DMS153 treated with DMSO at 0.1 percent for 48 hours (cell line): ENCODE data around the gene FHIP2A.
"Not testable (repeated sequence)": the region's sequence is repeated elsewhere in the genome, so short reads cannot be mapped to it uniquely, and the experiment has no call there.

Experiments used
- DNase-seq: peaks from one replicate; lab custom pipeline; 2025; ENCODE audit not compliant: unreplicated experiment; lab: John Stamatoyannopoulos, UW

FHIP2A gene

DNA sequence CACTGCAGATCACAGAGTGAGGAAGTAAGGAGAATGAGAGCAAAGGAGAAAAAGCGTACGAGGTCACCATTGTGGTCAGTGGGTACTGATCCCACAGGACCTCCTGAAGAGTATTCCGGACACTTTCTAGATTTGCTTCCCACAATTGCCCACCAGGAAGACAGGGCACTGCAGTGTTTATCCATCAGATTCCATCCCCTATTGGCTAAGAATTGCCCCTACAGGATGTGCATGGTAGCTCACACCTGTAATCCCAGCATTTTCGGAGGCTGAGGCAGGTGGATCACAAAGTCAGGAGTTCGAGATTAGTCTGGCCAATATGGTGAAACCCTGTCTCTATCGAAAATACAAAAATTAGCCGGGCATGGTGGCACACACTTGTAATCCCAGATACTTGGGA lies 5.3 kb upstream of the FHIP2A start:
- DNase-seq: no peak

DNA sequence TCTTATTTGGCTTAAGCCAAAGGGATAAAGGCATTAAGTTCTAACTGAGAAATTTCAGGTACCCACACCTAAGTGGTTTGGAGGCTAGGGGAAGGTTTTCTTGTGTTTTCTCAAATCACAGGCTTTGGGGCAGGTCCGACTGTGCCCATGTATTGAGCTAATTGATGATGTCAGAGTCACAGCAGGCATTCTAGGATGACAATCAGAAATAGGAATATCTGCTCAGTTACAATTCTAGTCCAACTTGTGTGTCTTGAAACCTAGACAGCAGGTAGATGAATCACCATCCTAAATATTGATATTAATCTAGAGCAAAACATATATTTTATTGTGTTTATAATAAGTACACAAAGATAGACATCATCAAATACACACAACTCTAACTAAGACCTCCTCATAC lies 2.3 kb upstream of the FHIP2A start:
- no peak for DNase-seq

DNA sequence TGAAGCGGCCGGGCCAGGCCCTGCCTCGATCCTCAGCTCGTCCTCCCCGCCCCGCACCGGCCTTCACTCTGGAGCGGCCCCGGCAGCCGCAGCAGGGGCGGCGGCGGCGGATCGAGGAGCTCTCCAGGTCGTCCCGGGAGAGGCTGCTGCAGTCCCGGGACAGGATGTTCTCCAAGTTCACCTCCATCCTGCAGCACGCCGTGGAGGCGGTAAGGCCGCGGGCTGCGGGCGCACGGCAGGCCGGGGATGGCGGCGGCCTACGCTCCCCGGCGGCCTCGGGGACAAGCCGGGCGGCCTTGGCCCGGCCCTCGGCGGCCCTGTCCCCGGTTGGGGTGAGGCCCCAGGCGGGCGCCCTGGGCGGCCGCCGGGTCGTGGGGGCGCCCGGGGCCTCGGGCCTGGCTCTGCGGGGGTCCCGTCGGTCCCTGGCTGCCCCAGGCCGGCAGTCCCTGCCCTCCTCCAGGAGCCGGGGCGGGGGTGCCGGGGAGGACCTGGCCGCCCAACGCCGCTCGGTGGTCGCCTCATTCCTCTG lies 399 bp downstream of the FHIP2A start:
- peak; percentile 50 for DNase-seq

GRCh38 chr10:114822444-114823076 lies 980 bp downstream of the FHIP2A start:
- DNase-seq: peak; percentile 31

GRCh38 chr10:114823077-114823463 lies 1.5 kb downstream of the FHIP2A start:
- DNase-seq: no peak

- DNase-seq: no peak
Measured at GRCh38 chr10:114824391-114824790, 2.8 kb downstream of the FHIP2A start.

DNA sequence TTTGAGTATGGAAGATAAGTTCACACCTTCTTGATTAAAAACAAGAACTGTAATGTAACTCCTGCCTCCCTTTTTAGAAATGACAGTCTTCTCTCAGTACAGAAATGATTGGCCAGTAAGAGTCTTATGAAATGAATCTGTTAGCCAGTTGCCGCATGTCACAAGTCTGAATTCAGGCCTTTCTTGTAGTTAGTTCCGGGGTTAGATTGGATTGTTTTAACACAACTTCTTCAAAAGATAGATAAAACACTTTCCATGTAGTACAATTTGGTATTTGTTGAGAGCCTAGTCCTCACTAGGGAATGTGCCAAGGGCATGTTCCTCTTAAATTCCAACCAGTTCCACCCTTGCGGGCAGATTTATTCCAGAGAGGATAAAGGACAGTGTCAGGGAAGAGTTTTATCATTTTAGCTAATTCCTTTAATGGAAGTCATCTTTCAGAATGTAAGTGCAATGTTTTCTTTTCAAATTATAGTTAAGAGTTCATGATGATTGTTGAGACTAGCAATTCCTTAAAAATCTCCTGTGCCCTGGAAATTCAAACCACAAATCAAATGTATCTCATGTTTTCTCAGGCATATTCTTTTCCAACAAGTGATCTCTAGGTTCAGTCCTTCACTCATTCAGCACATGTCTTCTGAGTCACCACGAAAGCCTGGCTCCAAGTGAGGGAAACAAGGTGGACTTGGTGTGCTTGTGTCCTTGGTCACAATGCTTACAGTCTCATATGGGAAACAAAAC lies 4.1 kb downstream of the FHIP2A start:
- no peak for DNase-seq

DNA sequence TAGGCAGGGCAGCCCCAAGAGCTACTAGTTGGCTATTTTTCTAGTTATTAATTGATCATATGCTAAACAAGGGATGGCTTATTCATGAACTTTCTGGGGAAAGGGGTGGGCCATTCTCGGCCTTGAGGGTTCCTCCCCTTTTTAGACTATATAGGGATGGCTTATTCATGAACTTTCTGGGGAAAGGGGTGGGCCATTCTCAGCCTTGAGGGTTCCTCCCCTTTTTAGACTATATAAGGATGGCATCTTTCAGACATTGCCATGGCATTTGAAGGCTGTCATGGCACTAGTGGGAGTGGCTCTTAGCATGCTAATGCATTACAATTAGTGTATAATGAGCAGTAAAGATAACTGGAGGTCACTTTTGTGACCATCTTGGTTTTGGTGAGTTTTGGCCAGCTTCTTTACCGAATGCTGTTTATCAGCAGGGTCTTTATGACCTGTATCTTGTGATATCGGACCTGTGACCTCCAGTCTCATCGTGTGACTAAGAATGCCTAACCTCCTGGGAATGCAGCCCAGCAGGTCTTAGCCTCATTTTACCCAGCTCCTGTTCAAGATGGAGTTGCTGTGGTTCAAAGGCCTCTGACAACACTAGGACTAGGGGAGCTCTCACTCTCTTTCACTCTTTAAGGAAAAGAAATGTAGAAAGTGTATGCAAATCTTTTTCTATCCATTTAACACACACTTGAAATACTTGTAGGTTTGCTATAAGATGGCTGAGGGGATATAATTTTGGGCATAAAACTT lies 7.8 kb downstream of the FHIP2A start:
- DNase-seq: no peak

DNA sequence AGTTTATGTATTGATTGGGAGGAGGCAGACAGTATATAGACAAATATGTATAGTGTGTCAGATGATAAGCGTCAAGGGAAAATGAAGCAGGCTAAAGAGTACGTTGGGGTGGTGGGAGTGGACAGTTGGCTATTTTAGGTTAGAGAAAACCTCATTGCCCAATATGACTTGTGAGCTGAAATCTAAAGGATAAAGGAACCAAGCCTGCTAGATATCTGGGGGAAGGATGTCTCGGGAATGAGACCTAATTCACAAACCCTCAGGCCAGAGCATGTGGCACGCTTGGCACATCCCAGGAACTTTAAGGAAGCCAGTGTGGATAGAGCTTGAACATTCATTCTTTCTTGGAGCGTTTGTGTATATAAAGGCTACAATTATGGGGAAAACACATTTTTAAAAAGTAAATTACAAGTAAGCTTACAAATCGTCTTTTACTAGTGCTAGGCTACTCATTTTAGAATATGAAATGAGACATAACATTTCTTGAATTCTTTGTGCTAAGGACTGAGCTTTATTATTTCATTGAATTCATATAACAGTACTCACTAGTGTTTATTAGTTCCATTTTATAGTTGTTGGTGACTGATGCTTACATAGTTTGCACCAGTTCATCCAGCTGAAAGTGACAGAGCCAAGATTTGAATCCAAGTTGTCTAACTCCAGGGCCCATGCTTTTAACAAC lies 9.7 kb downstream of the FHIP2A start:
- DNase-seq: no peak

DNA sequence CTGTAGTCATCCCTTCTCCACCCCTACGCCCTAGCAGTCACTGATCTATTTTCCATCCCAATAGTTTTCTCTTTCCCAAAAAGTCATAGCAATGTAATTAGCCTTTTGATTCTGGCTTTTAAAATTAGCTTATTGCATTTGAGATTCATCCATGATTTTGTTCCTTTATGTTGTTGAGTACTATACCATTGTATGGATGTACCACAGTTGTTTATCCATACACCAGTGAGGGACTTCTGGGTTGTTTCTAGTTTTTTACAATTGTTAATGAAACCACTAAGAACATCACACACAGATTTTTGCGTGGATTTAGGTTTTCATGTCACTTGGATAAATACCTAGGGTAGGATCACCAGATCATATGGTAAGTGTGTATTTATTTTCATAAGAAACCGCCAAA lies 16.1 kb downstream of the FHIP2A start:
- DNase-seq: no peak

- DNase-seq: no peak
Measured at GRCh38 chr10:114839901-114840300, 18.3 kb downstream of the FHIP2A start.

GRCh38 chr10:114845978-114846693 lies 24.6 kb downstream of the FHIP2A start:
- no peak for DNase-seq

- DNase-seq: not testable (repeated sequence)
Measured at GRCh38 chr10:114847517-114847916, 25.9 kb downstream of the FHIP2A start.

DNA sequence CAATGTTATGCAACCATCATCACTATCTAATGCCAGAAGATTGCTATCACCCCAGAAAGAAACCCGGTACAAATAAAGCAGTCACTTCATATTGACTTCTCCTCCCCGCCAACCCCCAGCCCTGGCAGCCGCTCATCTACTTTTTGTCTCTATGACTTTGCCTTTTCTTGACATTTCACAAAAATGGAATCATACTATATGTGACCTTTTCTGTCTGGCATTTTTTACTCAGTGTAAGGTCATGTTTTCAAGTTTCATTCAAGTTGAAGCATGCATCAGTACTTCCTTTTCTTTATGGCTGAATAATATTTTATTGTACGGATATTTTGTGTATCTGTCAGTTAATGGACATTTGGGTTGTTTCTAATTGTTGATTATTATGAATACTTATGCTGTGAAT lies 28.1 kb downstream of the FHIP2A start:
- DNase-seq: no peak

- DNase-seq: no peak
Measured at GRCh38 chr10:114850126-114850525, 28.5 kb downstream of the FHIP2A start.

DNA sequence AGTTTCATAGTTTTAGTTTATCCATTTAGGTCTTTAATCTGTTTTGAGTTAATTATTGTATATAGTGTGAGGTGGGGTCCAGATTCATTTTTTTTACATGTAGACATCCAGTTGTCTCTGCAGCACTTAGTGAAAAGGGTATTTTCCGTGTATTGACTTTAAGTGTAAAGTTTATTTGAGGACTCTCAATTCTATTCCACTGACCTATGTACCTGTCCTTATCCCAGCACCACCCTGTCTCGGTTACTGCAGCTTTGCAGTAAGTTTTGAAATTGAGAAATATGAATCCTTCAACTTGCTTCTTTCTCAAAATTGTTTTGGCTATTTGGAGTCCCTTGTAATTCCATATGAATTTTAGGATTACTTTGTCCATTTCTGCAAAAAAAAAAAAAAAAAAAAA lies 29.8 kb downstream of the FHIP2A start:
- no peak for DNase-seq

GRCh38 chr10:114852197-114852596 lies 30.6 kb downstream of the FHIP2A start:
- no peak for DNase-seq

- DNase-seq: no peak
Measured at GRCh38 chr10:114854906-114855305, 33.3 kb downstream of the FHIP2A start.

DNA sequence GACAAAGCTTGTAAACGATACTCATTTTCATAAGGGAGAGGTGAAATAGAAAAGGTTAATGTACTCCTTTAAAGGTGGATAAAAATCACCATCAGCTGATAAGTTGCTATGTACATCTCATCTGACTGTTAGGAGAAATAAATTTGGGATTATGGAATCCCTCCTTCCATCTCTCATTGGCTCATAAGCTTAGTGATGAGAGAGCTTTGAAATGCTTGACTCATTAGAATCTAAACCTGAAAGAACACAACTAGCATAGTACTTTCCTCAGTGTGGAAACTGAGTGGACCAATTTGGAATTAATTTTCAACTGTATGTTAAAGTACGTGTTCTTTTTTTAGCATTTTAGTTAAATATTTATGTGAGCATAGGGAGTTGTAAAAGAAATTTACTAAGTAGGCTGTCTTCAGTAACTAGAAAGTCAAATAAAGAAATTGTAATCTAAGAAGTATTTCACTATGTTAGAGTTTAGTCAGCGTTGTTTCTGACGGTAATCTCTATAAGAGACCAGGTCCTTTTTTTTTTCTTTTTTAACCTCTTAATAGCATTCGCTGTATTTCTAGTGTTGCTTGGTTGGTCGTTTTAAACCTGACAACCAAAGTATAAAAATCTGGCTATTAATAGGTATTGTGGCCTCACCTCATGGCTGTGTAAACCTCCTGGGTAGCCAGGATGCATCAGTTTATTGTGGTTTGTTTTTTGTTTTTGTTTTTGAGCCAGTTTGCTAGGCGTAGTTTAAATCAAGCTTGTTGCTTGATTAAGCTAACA lies 34.4 kb downstream of the FHIP2A start:
- no peak for DNase-seq
